K562 (cell line): Measurements from ENCODE around the gene PDE8B. TPM values are rescaled to one million over a fixed set of nuclear protein-coding genes. Genes with fewer than 3 reads are reported as not detected.
A peak's percentile ranks its signal among the peaks of the same experiment; 100 is the strongest.

Experiments
- ATAC-seq: fragments of 200-7000 bp; cut with Tn5 transposase; 3 replicates; pipeline ENCODE4 v1.9.1; 2020; ENCODE audit warnings: moderate library complexity
- BruUV-seq: library from RNA; stranded (reverse); fragments of 400-500 nt; replicated peaks from 2 replicates; lab custom pipeline; 2021; lab: Mats Ljungman, UMichigan
- CTCF ChIA-PET: fragments of 300-600 bp; formaldehyde crosslinking; extraction: SDS; loops from one replicate; lab custom pipeline; 2021; ENCODE audit warnings: low intra/inter-chr PET ratio; lab: Yijun Ruan, JAX
- POLR2A ChIA-PET: fragments of 300-600, 350-650 bp; sonication (Branson Sonifier 250); formaldehyde crosslinking; extraction: SDS; loops from one replicate; lab custom pipeline; 2021; ENCODE audit warnings: antibody characterized with exemption, inconsistent platforms; lab: Yijun Ruan, JAX
- DNase-seq, 4 experiments: peaks; one replicate each; pipeline versions ENCODE4 v3.0.0 to v3.0.0-alpha.2; 2011 to 2018; ENCODE audit warnings: low spot score in 3 of 4, mixed read lengths in 3 of 4; ENCODE audit errors: extremely low read depth in 1 of 4
- FAIRE-seq: peaks from 2 replicates; lab custom pipeline; 2011; peaks lifted over from hg19 to GRCh38; lab: Jason Lieb, UNC
- H2AFZ ChIP-seq: 2 replicates; pipeline ENCODE4 v1.6.0; 2011; ENCODE audit warnings: low read depth, low read length, control low read depth, inconsistent platforms
- H3K27ac ChIP-seq: fragments of 200-600 bp; 3 replicates; pipeline ENCODE4 v1.8.0; 2011; ENCODE audit warnings: low read depth, mild to moderate bottlenecking, control low read depth, inconsistent platforms, low read length, moderate library complexity, mixed read lengths; ENCODE audit errors: extremely low read depth
- H3K27me3 ChIP-seq, 2 experiments: fragments of 300-600 bp in 1 of 2; 2 replicates in 1 of 2; 3 replicates in 1 of 2; pipeline versions ENCODE4 v1.6.0 to v1.8.0; 2011; ENCODE audit warnings: inconsistent platforms in 2 of 2, low read length in 2 of 2, mild to moderate bottlenecking in 1 of 2, mixed read lengths in 1 of 2, moderate library complexity in 1 of 2; ENCODE audit not compliant: control insufficient read depth in 2 of 2, insufficient read depth in 2 of 2
- H3K36me3 ChIP-seq: fragments of 300-600 bp; 3 replicates; pipeline ENCODE4 v1.8.0; 2011; ENCODE audit warnings: mild to moderate bottlenecking, low read length, inconsistent platforms; ENCODE audit not compliant: control insufficient read depth, insufficient read depth
- H3K4me1 ChIP-seq, 2 experiments: fragments of 200-600 bp in 1 of 2; replicated peaks in 1 of 2; 2 replicates in 1 of 2; 3 replicates in 1 of 2; pipeline versions ENCODE4 v1.5.1 to v1.8.0; 2011; ENCODE audit warnings: inconsistent platforms in 2 of 2, low read length in 2 of 2, mild to moderate bottlenecking in 1 of 2, mixed read lengths in 1 of 2, moderate library complexity in 1 of 2; ENCODE audit not compliant: control insufficient read depth in 2 of 2, insufficient read depth in 2 of 2
- H3K4me2 ChIP-seq: 2 replicates; pipeline ENCODE4 v1.6.1; 2011; ENCODE audit warnings: low read length, control low read depth, inconsistent platforms, mixed read lengths; ENCODE audit not compliant: insufficient read depth
- H3K4me3 ChIP-seq: fragments of 200-600 bp; sonication (generic), shearing (Covaris generic); 2 replicates; pipeline ENCODE4 v1.5.1; 2016; ENCODE audit warnings: control low read depth, inconsistent platforms
- H3K79me2 ChIP-seq: fragments of 200-600 bp; 3 replicates; pipeline ENCODE4 v1.8.0; 2011; ENCODE audit warnings: low read length, inconsistent platforms; ENCODE audit not compliant: control insufficient read depth, insufficient read depth
- H3K9ac ChIP-seq, 2 experiments: 2 replicates each; pipeline versions ENCODE4 v1.6.0 to v1.6.1; 2011; ENCODE audit warnings: low read depth in 2 of 2, low read length in 2 of 2, control low read depth in 1 of 2, inconsistent platforms in 1 of 2, mild to moderate bottlenecking in 1 of 2, mixed read lengths in 1 of 2; ENCODE audit not compliant: insufficient read depth in 1 of 2
- H3K9me1 ChIP-seq: one replicate; pipeline ENCODE4 v1.6.0; 2011; ENCODE audit warnings: inconsistent platforms, mild to moderate bottlenecking, low read length, moderate library complexity; ENCODE audit not compliant: control insufficient read depth, insufficient read depth
- H3K9me3 ChIP-seq: replicated peaks from 2 replicates; pipeline ENCODE4 v1.5.1; 2011; ENCODE audit warnings: low read depth, low read length, inconsistent platforms; ENCODE audit not compliant: control insufficient read depth, insufficient read depth
- H4K20me1 ChIP-seq: replicated peaks from 2 replicates; pipeline ENCODE4 v1.6.1; 2011; ENCODE audit warnings: low read length, inconsistent platforms, mixed read lengths; ENCODE audit not compliant: control insufficient read depth, insufficient read depth
- ASH1L ChIP-seq: fragments of 450-650 bp; IDR thresholded peaks from 2 replicates; pipeline ENCODE4 v1.6.1; 2018; ENCODE audit warnings: borderline replicate concordance, mild to moderate bottlenecking, low read depth; ENCODE audit not compliant: partially characterized antibody
- C11orf30 ChIP-seq: fragments of 450-650 bp; IDR thresholded peaks from 2 replicates; pipeline ENCODE4 v1.6.1; 2016; ENCODE audit warnings: low read depth, mild to moderate bottlenecking
- CCAR2 ChIP-seq: fragments of 200-400 bp; formaldehyde crosslinking; IDR thresholded peaks from 2 replicates; pipeline ENCODE4 v1.6.1; 2017; ENCODE audit warnings: mild to moderate bottlenecking, low read depth, low read length
- FOXA3 ChIP-seq, 2 experiments: fragments of 450-650 bp in 1 of 2; sonication (generic) in 1 of 2; formaldehyde crosslinking; IDR thresholded peaks in 1 of 2; conservative IDR thresholded peaks in 1 of 2; 2 replicates each; pipeline versions ENCODE4 v1.4.0 to v1.8.0; 2020 to 2022; ENCODE audit warnings: mild to moderate bottlenecking in 2 of 2, missing genetic modification reagents in 1 of 2
- MAFF ChIP-seq: IDR thresholded peaks from 2 replicates; pipeline ENCODE4 v1.6.1; 2012; ENCODE audit warnings: low read length, improper control_type of control experiment
- MAFK ChIP-seq: IDR thresholded peaks from 2 replicates; pipeline ENCODE4 v1.6.1; 2011; ENCODE audit warnings: low read length, improper control_type of control experiment
- ZNF316 ChIP-seq: fragments of 450-650 bp; IDR thresholded peaks from 2 replicates; pipeline ENCODE4 v1.6.1; 2016
- ZNF644 ChIP-seq: fragments of 200-800 bp; sonication (Bioruptor generic); IDR thresholded peaks from 2 replicates; pipeline ENCODE4 v1.6.1; 2016; ENCODE audit warnings: low read depth, missing genetic modification characterization, missing compliant biosample characterization
- WGBS: fragments of 100-300 bp; shearing (Covaris generic); methylation state at CpG from one replicate; pipeline ENCODE4 v1.1.6; 2016; ENCODE audit warnings: low coverage, mixed read lengths; ENCODE audit not compliant: insufficient coverage; ENCODE audit errors: missing lambda C conversion rate; 5-methylcytosine and 5-hydroxymethylcytosine counted together
- in situ Hi-C: fragments of 300-500 bp; cut with MboI; formaldehyde crosslinking; loops from 4 replicates; pipeline ENCODE4 v1.15.0; 2018; ENCODE audit warnings: inconsistent platforms, mixed read lengths
- intact Hi-C: fragments of 100-400 bp; cut with micrococcal nuclease; formaldehyde crosslinking; loops from 2 replicates; pipeline ENCODE4 v1.14.2; 2022
- polyA plus RNA-seq, 8 experiments: library from polyadenylated mRNA; depleted of rRNA in 4 of 8; stranded (reverse) in 5 of 8; unstranded in 3 of 8; fragments of >200 nt; fragmentation: Nextera tagmentation in 2 of 8; fragmentation: Illumina TruSeq in 1 of 8; extraction: Ambion mirVana in 2 of 8; extraction: Trizol in 1 of 8; gene quantifications; 2 replicates each; pipeline versions ENCODE4 v1.2.1 to v1.2.3, GENCODE V29; 2011 to 2014; ENCODE audit warnings: inconsistent platforms in 1 of 8, missing spikeins in 1 of 8
- total RNA-seq, 7 experiments: library from RNA; depleted of rRNA in 6 of 7; stranded (reverse); fragments of >200 nt in 6 of 7; fragmentation: Illumina TruSeq in 2 of 7; extraction: Trizol in 2 of 7; gene quantifications; 2 replicates each; pipeline versions ENCODE4 v1.2.1 to v1.2.3, GENCODE V29; 2011 to 2021; ENCODE audit warnings: low replicate concordance in 1 of 7
- TF ChIP-seq, protein P1 (sequence below): fragments of 250-450 bp; sonication (Bioruptor Pico); IDR thresholded peaks from 2 replicates; pipeline ENCODE4 v1.4.0; 2020; ENCODE audit warnings: borderline replicate concordance

The PDE8B gene
- total and polyA plus RNA-seq, 9 of the 15 experiments (the other 6 are each of a cell fraction or from before 2014, with no cell fraction given), result 0.15 to 0.28 TPM; not detected in 7

DNA sequence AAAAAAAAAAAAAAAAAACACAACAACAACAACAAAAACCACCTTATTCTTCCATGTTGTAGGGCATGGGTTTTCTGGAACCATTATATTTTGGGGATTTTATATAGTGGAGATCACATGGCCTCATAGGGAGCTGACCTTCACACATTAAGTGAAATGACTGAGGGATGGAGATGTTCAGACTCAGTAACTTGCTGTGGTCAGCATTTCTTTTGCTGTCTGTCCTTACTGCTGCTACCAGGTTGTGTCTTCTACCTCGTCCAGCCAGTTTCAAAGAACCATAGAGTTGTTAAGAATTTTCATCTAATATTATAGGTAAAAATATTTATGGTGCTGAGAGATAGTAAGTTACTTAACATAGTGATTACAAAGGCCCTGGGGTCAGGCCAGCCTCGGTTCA, 107.6 kb downstream of the PDE8B start:
- no peak for ATAC-seq
- H3K9ac ChIP-seq, result no peak overlapping the region
- H3K27ac ChIP-seq, result no peak overlapping the region
- ChIA-PET CTCF (no interaction called here), POLR2A (interaction anchor here (1.2 kb wide), 1 partner anchor 13 kb away, joined by 3 read pairs; no protein-coding TSS in a partner anchor)
- no peak for FAIRE-seq
- BruUV-seq, result no TSS peak
- H3K4me1 ChIP-seq, result no peaks in the 10 kb centered on the region
- no peak overlapping the region for H3K4me2 ChIP-seq
- in situ Hi-C loops, result no loop called here
- intact Hi-C loops, result no loop called here
- 0% methylated on average over 2 of the region's 2 CpGs for WGBS
- no peaks in the 10 kb centered on the region for H3K9me3 ChIP-seq
- H3K36me3 ChIP-seq, result no peaks in the 10 kb centered on the region
- peaks cover 12 to 13% of the 10 kb centered on the region in 2 experiments for H3K27me3 ChIP-seq
- TF ChIP-seq ZNF316 (peak; percentile 47), MAFF (peak; percentile 46), ASH1L (no peak), MAFK (0 out of 2 replicates have a peak, but pooled peaks have one; percentile 15)
- H3K9me1 ChIP-seq, result no peaks in the 10 kb centered on the region
- H2AFZ ChIP-seq, result no peak overlapping the region
- H3K79me2 ChIP-seq, result no peaks in the 10 kb centered on the region
- DNase-seq, result no peak
- H3K4me3 ChIP-seq, result no peak overlapping the region
- H4K20me1 ChIP-seq, result no peaks in the 10 kb centered on the region

DNA sequence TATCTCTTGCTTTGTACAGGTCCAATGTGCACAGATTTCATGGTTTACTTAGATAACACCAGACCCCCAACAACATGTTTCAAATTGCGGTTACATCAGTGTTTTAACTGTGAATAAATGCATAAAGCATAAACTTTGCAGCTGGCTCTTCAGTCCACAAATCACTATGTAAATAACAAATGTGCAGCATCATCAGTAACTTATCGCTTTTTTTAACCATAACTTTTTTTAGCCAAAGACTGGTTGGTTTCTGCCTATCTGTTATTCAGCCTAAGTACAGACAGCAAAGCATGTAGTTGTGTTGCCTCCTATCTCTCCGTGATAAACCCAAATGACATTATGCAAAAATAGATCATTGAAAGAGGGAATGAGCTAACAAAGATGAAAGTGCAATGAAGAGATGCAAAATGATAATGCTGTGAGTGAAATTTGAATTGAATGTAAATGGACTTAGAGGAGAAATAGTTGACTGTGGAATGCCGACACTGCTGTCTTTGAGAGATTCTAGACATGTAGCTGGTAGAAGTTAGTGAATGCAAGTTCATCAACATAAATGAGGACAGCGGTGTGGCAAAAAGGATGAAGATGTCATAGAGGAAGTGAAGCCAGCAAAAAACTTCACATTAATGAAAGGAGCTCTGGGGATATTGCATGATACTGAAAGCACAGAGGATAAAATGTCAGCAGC, 108.8 kb downstream of the PDE8B start:
- no peak for FAIRE-seq
- no peaks in the 10 kb centered on the region for H3K9me1 ChIP-seq
- H3K9me3 ChIP-seq, result no peaks in the 10 kb centered on the region
- ATAC-seq, result no peak
- H3K79me2 ChIP-seq, result no peaks in the 10 kb centered on the region
- BruUV-seq, result no TSS peak
- CTCF ChIA-PET, result no interaction called here
- H4K20me1 ChIP-seq, result no peaks in the 10 kb centered on the region
- H2AFZ ChIP-seq, result no peak overlapping the region
- no peak overlapping the region for H3K27ac ChIP-seq
- no peak for DNase-seq
- TF ChIP-seq CCAR2, result no peak
- TF ChIP-seq FOXA3 (CRISPR knock-in tag; conservative IDR thresholded peaks at IDR 0.05 in 1 of 2, IDR thresholded peaks at IDR 0.05 in 1 of 2), result peak in 1 of 2 experiments; percentile 67; a peak in 2 of 4 replicates
- TF ChIP-seq ZNF644, result no peak
- TF ChIP-seq, protein P1, sequence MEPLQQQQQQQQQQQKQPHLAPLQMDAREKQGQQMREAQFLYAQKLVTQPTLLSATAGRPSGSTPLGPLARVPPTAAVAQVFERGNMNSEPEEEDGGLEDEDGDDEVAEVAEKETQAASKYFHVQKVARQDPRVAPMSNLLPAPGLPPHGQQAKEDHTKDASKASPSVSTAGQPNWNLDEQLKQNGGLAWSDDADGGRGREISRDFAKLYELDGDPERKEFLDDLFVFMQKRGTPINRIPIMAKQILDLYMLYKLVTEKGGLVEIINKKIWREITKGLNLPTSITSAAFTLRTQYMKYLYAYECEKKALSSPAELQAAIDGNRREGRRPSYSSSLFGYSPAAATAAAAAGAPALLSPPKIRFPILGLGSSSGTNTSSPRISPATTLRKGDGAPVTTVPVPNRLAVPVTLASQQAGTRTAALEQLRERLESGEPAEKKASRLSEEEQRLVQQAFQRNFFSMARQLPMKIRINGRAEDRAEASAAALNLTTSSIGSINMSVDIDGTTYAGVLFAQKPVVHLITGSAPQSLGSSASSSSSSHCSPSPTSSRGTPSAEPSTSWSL, result no peak
- TF ChIP-seq ZNF316, result peak; percentile 27; the same call in 1 of the 2 replicates
- peak; percentile 39 for TF ChIP-seq C11orf30
- TF ChIP-seq, all 486 proteins: peak for 3
- in situ Hi-C loops (no loop called here), intact Hi-C loops (no loop called here)
- Histone ChIP-seq H3K4me3 (no peak overlapping the region), H3K27me3 (peaks cover 12 to 13% of the 10 kb centered on the region in 2 experiments), H3K9ac (no peak overlapping the region), H3K36me3 (no peaks in the 10 kb centered on the region), H3K4me2 (no peak overlapping the region), H3K4me1 (no peaks in the 10 kb centered on the region)
- POLR2A ChIA-PET, result interaction anchor here (0.7 to 1.2 kb wide), 5 partner anchors 9 to 201 kb away, joined by 3 to 4 read pairs (median 3); no protein-coding TSS in a partner anchor
- 0% methylated on average over 5 of the region's 5 CpGs for WGBS
